NT2/D1 (cell line): ENCODE results near the gene NOM1.
A peak's percentile ranks its signal among the peaks of the same experiment; 100 is the strongest.

Source experiments
- DNase-seq: peaks from one replicate; pipeline ENCODE4 v3.0.0-alpha.2; 2011; ENCODE audit warnings: low read depth, low spot score
- H3K27me3 ChIP-seq: 2 replicates; pipeline ENCODE4 v1.6.0; 2011; ENCODE audit warnings: mild to moderate bottlenecking; ENCODE audit not compliant: insufficient read length, insufficient read depth
- H3K36me3 ChIP-seq: 2 replicates; pipeline ENCODE4 v1.6.1; 2011; ENCODE audit warnings: mild to moderate bottlenecking, low read length, mixed read lengths; ENCODE audit not compliant: insufficient read depth, insufficient read length
- H3K4me1 ChIP-seq: 2 replicates; pipeline ENCODE4 v1.5.1; 2011; ENCODE audit not compliant: insufficient read depth, insufficient read length
- H3K4me3 ChIP-seq: 2 replicates; pipeline ENCODE4 v1.5.1; 2011; ENCODE audit warnings: low read depth; ENCODE audit not compliant: insufficient read length
- H3K9ac ChIP-seq: 2 replicates; pipeline ENCODE4 v1.6.0; 2011; ENCODE audit warnings: low read depth; ENCODE audit not compliant: insufficient read length
- H3K9me3 ChIP-seq: 2 replicates; pipeline ENCODE4 v1.5.1; 2011; ENCODE audit warnings: mild to moderate bottlenecking, low read length; ENCODE audit not compliant: insufficient read depth
- SUZ12 ChIP-seq: IDR thresholded peaks from 2 replicates; pipeline ENCODE4 v1.6.1; 2011; ENCODE audit not compliant: insufficient read length, insufficient read depth; ENCODE audit errors: extremely low read depth
- YY1 ChIP-seq: IDR thresholded peaks from 2 replicates; pipeline ENCODE4 v1.6.1; 2011; ENCODE audit not compliant: insufficient read length, insufficient read depth
- ZNF274 ChIP-seq: IDR thresholded peaks from 2 replicates; pipeline ENCODE4 v1.6.1; 2011; ENCODE audit warnings: mild to moderate bottlenecking, low read depth, low read length

The NOM1 gene

GRCh38 chr7:156999958-157000726 lies 50.6 kb downstream of the NOM1 start:
- DNase-seq, result no peak
- H3K4me3 ChIP-seq, result peak overlapping the region; percentile 2
- TF ChIP-seq SUZ12 (no peak), YY1 (no peak), ZNF274 (no peak)
- no peaks in the 10 kb centered on the region for H3K9me3 ChIP-seq
- no peaks in the 10 kb centered on the region for H3K36me3 ChIP-seq
- H3K4me1 ChIP-seq, result peaks cover 2% of the 10 kb centered on the region
- peaks cover 90% of the 10 kb centered on the region for H3K27me3 ChIP-seq
- no peak overlapping the region for H3K9ac ChIP-seq

GRCh38 chr7:157000741-157001653 lies 51.5 kb downstream of the NOM1 start:
- no peak for DNase-seq
- H3K9ac ChIP-seq, result no peak overlapping the region
- no peak overlapping the region for H3K4me3 ChIP-seq

DNA sequence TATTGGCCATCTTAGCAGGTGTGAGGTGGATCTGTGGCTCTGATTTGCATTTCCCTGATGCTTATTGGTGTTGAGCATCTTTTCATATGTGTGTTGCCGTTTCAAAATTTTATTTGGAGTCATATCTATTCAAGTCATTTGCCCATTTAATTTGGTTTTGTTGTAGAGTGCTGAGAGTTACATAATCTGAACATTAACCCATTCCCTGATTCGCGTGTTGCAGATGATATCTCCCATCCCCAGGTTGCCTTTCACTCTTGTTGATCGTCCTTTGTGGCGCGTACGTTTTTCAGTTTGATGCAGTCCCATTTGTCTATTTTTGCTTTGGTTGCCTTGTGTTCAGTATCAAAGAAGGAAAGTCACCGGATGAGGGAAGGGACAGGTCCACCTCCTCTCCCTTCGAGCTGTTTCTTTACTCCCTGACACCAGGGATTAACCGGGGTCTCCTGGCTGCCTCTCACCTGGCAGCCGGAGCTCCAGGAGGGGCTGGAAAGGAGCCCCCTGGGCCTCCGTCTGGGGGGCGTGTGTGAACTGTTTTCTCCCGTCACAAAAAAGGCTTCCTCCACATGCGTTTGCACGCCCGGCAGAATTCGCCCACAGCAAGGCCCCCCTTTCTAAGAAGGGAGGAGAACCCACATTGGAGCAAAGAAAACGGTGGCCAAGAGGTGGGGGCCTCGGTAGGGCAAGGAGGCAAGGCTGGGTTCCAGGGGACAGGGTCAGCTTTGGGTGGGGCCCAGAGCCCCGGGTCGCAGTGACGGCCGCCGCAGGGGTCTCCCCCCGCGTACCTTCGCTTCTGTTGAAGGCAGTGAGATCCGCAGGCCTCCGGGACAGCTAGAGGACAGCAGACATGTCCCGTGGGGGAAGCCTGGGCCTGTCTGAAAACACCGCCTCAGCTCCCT lies 52.7 kb downstream of the NOM1 start:
- Histone ChIP-seq H3K9ac (no peak overlapping the region), H3K27me3 (peaks cover 97% of the 10 kb centered on the region), H3K4me3 (no peak overlapping the region), H3K4me1 (peaks cover 2% of the 10 kb centered on the region), H3K36me3 (no peaks in the 10 kb centered on the region), H3K9me3 (no peaks in the 10 kb centered on the region)
- TF ChIP-seq YY1 (no peak), SUZ12 (peak; percentile 12), ZNF274 (no peak)
- no peak for DNase-seq

More at GRCh38 chr7:157000741-157001653, 51.5 kb downstream of the NOM1 start:
- H3K36me3 ChIP-seq, result no peaks in the 10 kb centered on the region
- peaks cover 97% of the 10 kb centered on the region for H3K27me3 ChIP-seq
- peaks cover 2% of the 10 kb centered on the region for H3K4me1 ChIP-seq
- H3K9me3 ChIP-seq, result no peaks in the 10 kb centered on the region
- TF ChIP-seq ZNF274, result no peak
- no peak for TF ChIP-seq YY1
- no peak for TF ChIP-seq SUZ12

GRCh38 chr7:157002819-157003421 lies 53.4 kb downstream of the NOM1 start:
- Histone ChIP-seq H3K36me3 (no peaks in the 10 kb centered on the region), H3K9me3 (no peaks in the 10 kb centered on the region), H3K4me3 (no peak overlapping the region), H3K9ac (no peak overlapping the region), H3K4me1 (peaks cover 2% of the 10 kb centered on the region), H3K27me3 (peaks cover 97% of the 10 kb centered on the region)
- DNase-seq, result no peak
- TF ChIP-seq YY1, result no peak
- no peak for TF ChIP-seq ZNF274
- TF ChIP-seq SUZ12, result peak; percentile 91

GRCh38 chr7:157003445-157003755 lies 53.9 kb downstream of the NOM1 start:
- no peak for DNase-seq
- TF ChIP-seq YY1, result no peak
- no peak for TF ChIP-seq ZNF274
- no peak for TF ChIP-seq SUZ12
- H3K9ac ChIP-seq, result no peak overlapping the region
- peaks cover 97% of the 10 kb centered on the region for H3K27me3 ChIP-seq
- peaks cover 2% of the 10 kb centered on the region for H3K4me1 ChIP-seq
- H3K9me3 ChIP-seq, result no peaks in the 10 kb centered on the region
- H3K36me3 ChIP-seq, result no peaks in the 10 kb centered on the region
- H3K4me3 ChIP-seq, result no peak overlapping the region

DNA sequence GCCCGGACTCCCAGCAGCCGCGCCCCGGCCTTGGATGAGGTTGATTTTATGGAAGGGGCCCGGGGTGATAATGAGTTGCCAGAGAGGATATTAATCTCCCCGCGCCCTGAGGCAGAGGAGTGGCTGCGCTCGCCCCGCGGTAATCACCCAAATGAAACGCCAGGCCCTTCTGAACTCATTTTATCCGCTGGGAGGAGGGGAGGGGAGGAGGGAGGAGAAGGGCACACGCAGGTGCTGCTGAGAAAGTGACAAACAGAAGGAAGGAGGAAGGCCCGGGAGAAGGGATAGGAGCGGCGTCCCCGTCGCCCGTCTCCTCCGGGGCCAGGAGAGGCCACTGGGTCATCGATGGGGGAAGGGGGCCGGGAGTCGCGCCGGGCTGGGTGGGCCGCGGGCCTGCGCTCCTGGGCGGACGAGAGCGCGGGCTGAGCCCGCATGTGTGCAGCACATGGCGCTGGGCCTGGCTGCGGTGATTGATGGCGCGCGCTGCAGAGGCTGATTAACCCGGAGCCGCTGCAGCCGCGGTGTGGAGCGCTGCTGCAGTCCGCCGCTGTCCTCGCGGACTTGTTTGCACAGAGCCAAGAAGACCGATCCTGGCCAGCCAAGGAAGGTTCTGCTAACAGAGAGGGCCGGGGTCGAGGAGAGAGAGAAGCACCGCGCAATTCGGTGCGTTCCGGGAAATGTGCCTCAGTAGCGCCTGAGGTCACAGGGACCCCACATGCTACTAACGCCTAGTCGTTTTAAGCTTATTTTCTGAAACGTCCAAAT lies 54.4 kb downstream of the NOM1 start:
- Histone ChIP-seq H3K4me1 (peaks cover 2% of the 10 kb centered on the region), H3K4me3 (no peak overlapping the region), H3K9me3 (no peaks in the 10 kb centered on the region), H3K9ac (no peak overlapping the region), H3K27me3 (peaks cover 97% of the 10 kb centered on the region), H3K36me3 (no peaks in the 10 kb centered on the region)
- TF ChIP-seq ZNF274, result no peak
- TF ChIP-seq SUZ12, result peak; percentile 95
- no peak for DNase-seq
